Osteoblast (primary cell): ENCODE data around the gene KIAA0232. TPM values are rescaled to one million over a fixed set of nuclear protein-coding genes. Genes with fewer than 3 reads are reported as not detected.

Experiments used
- DNase-seq: peaks from one replicate; pipeline ENCODE4 v3.0.0; 2011; ENCODE audit warnings: low spot score, mixed read lengths; ENCODE audit not compliant: insufficient read length; ENCODE audit errors: missing footprints
- H2AFZ ChIP-seq: 2 replicates; pipeline ENCODE4 v1.6.0; 2011; ENCODE audit warnings: mild to moderate bottlenecking, low read length
- H3K27ac ChIP-seq: 2 replicates; pipeline ENCODE4 v1.5.1; 2011; ENCODE audit warnings: mild to moderate bottlenecking, low read depth, low read length, moderate library complexity
- H3K27me3 ChIP-seq: 2 replicates; pipeline ENCODE4 v1.6.0; 2012; ENCODE audit warnings: mild to moderate bottlenecking, control low read depth, inconsistent platforms, low read length, moderate library complexity; ENCODE audit not compliant: insufficient read depth
- H3K36me3 ChIP-seq: 2 replicates; pipeline ENCODE4 v1.5.1; 2011; ENCODE audit warnings: mild to moderate bottlenecking, low read length, control low read depth, moderate library complexity; ENCODE audit not compliant: insufficient read depth
- H3K4me1 ChIP-seq: 2 replicates; pipeline ENCODE4 v1.5.1; 2011; ENCODE audit warnings: mild to moderate bottlenecking, low read length, control low read depth, moderate library complexity; ENCODE audit not compliant: insufficient read depth
- H3K4me2 ChIP-seq: 2 replicates; pipeline ENCODE4 v1.6.0; 2011; ENCODE audit warnings: mild to moderate bottlenecking, low read length; ENCODE audit not compliant: insufficient read depth
- H3K4me3 ChIP-seq: fragments of 200-600 bp; sonication (generic); 3 replicates; pipeline ENCODE4 v1.5.1; 2012; ENCODE audit warnings: mild to moderate bottlenecking, low read length, inconsistent platforms; ENCODE audit not compliant: insufficient read depth
- H3K79me2 ChIP-seq: 2 replicates; pipeline ENCODE4 v1.6.0; 2012; ENCODE audit warnings: mild to moderate bottlenecking, low read length, control low read depth, inconsistent platforms; ENCODE audit not compliant: insufficient read depth
- H3K9me3 ChIP-seq: 2 replicates; pipeline ENCODE4 v1.5.1; 2011; ENCODE audit warnings: low read depth, low read length, control low read depth
- H4K20me1 ChIP-seq: 2 replicates; pipeline ENCODE4 v1.6.0; 2012; ENCODE audit warnings: mild to moderate bottlenecking, low read length, control low read depth; ENCODE audit not compliant: insufficient read depth
- CTCF ChIP-seq: IDR thresholded peaks from 2 replicates; pipeline ENCODE4 v1.5.1; 2011; ENCODE audit warnings: mild to moderate bottlenecking, low read depth, low read length, moderate library complexity; ENCODE audit errors: extremely low read depth
- total RNA-seq: library from RNA; depleted of rRNA; stranded (reverse); fragments of >200 nt; gene quantifications from 2 replicates; pipeline ENCODE4 v1.2.3, GENCODE V29; 2012

Gene KIAA0232
- total RNA-seq, 1 donor = 23.9 TPM

GRCh38 chr4:6812766-6813165, 30.2 kb downstream of the KIAA0232 start:
- Histone ChIP-seq H3K4me1 (peaks cover 2% of the 10 kb centered on the region), H3K4me3 (no peak overlapping the region), H3K79me2 (peaks cover 80% of the 10 kb centered on the region), H3K9me3 (no peaks in the 10 kb centered on the region), H4K20me1 (peaks cover 35% of the 10 kb centered on the region), H3K36me3 (no peaks in the 10 kb centered on the region), H2AFZ (no peak overlapping the region), H3K27ac (no peak overlapping the region), H3K4me2 (no peak overlapping the region), H3K27me3 (no peaks in the 10 kb centered on the region)
- DNase-seq = no peak
- TF ChIP-seq CTCF = no peak

- H3K4me1 ChIP-seq = no peaks in the 10 kb centered on the region
- H3K79me2 ChIP-seq = peaks cover 83% of the 10 kb centered on the region
- no peak for TF ChIP-seq CTCF
- H3K9me3 ChIP-seq = no peaks in the 10 kb centered on the region
- H3K4me3 ChIP-seq = no peak overlapping the region
- H2AFZ ChIP-seq = no peak overlapping the region
- DNase-seq = no peak
- H3K27ac ChIP-seq = no peak overlapping the region
- no peaks in the 10 kb centered on the region for H3K36me3 ChIP-seq
- H3K27me3 ChIP-seq = no peaks in the 10 kb centered on the region
- H4K20me1 ChIP-seq = peaks cover 30% of the 10 kb centered on the region
- H3K4me2 ChIP-seq = no peak overlapping the region
Observed at GRCh38 chr4:6813725-6814124, 31.2 kb downstream of the KIAA0232 start.

- no peak overlapping the region for H2AFZ ChIP-seq
- no peak for TF ChIP-seq CTCF
- H3K79me2 ChIP-seq = peaks cover 83% of the 10 kb centered on the region
- no peak overlapping the region for H3K4me2 ChIP-seq
- no peaks in the 10 kb centered on the region for H3K4me1 ChIP-seq
- no peak overlapping the region for H3K27ac ChIP-seq
- no peaks in the 10 kb centered on the region for H3K36me3 ChIP-seq
- no peak overlapping the region for H3K4me3 ChIP-seq
- H4K20me1 ChIP-seq = peaks cover 27% of the 10 kb centered on the region
- no peaks in the 10 kb centered on the region for H3K9me3 ChIP-seq
- no peaks in the 10 kb centered on the region for H3K27me3 ChIP-seq
- DNase-seq = no peak
Observed at GRCh38 chr4:6815029-6815836, 32.7 kb downstream of the KIAA0232 start.

- H4K20me1 ChIP-seq = peaks cover 10% of the 10 kb centered on the region
- H3K27ac ChIP-seq = no peak overlapping the region
- H3K4me3 ChIP-seq = no peak overlapping the region
- no peaks in the 10 kb centered on the region for H3K36me3 ChIP-seq
- TF ChIP-seq CTCF = no peak
- H2AFZ ChIP-seq = no peak overlapping the region
- H3K27me3 ChIP-seq = no peaks in the 10 kb centered on the region
- H3K9me3 ChIP-seq = no peaks in the 10 kb centered on the region
- H3K4me2 ChIP-seq = no peak overlapping the region
- no peak for DNase-seq
- H3K79me2 ChIP-seq = peaks cover 73% of the 10 kb centered on the region
- H3K4me1 ChIP-seq = peaks cover 7% of the 10 kb centered on the region
Observed at GRCh38 chr4:6819295-6819694, 36.8 kb downstream of the KIAA0232 start.
